Keratinocyte (primary cell): ENCODE measurements around the gene SSBP2.

ENCODE experiments used
- EZH2 ChIP-seq: IDR thresholded peaks from one replicate; pipeline ENCODE4 v1.6.1; 2012; ENCODE audit warnings: inconsistent platforms, mild to moderate bottlenecking, low read length, moderate library complexity
- TF ChIP-seq, protein P1 (sequence below), 3 experiments: IDR thresholded peaks in 1 of 3; conservative IDR thresholded peaks in 1 of 3; optimal IDR thresholded peaks in 1 of 3; 2 replicates in 2 of 3; 3 replicates in 1 of 3; pipeline versions ENCODE3 to v1.5.1; 2011; ENCODE audit warnings: low read length in 3 of 3, mild to moderate bottlenecking in 3 of 3, moderate library complexity in 2 of 3, control low read depth in 1 of 3, inconsistent platforms in 1 of 3; ENCODE audit not compliant: insufficient read depth in 2 of 3; ENCODE audit errors: extremely low read depth in 1 of 3

DNA sequence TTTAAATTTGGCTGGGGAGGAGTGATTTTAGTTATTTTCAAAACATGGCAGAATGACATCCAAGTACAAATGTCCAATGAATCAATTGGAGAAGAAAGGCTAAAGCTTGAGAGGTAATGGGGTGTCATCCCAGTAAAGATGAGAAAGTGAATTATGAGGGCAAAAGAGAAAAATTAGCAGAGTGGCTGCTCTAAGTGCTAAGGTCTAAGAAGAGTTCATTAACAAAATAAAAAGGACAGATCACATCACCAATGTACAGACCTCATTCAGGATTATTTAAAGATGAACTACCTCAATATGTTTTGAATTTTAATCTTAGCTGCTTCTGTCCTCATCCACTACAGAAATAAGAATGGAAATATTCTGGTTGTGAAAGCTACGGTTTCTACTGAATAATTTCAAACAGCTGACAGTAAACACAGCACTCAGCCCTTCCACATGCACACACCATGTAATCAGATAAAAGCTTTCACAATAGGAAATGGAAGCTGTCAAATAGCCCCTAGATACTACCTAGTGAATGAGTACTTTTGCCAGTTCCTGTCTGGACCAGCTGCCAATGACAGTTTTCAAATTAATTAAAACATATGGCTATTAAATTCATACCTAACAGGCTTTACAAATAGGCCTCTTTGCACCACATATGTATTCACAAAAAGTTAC is 171.5 kb downstream of the SSBP2 start:
- TF ChIP-seq, protein P1, sequence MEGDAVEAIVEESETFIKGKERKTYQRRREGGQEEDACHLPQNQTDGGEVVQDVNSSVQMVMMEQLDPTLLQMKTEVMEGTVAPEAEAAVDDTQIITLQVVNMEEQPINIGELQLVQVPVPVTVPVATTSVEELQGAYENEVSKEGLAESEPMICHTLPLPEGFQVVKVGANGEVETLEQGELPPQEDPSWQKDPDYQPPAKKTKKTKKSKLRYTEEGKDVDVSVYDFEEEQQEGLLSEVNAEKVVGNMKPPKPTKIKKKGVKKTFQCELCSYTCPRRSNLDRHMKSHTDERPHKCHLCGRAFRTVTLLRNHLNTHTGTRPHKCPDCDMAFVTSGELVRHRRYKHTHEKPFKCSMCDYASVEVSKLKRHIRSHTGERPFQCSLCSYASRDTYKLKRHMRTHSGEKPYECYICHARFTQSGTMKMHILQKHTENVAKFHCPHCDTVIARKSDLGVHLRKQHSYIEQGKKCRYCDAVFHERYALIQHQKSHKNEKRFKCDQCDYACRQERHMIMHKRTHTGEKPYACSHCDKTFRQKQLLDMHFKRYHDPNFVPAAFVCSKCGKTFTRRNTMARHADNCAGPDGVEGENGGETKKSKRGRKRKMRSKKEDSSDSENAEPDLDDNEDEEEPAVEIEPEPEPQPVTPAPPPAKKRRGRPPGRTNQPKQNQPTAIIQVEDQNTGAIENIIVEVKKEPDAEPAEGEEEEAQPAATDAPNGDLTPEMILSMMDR (optimal IDR thresholded peaks at IDR 0.05 in 1 of 3, IDR thresholded peaks at IDR 0.05 in 1 of 3, conservative IDR thresholded peaks at IDR 0.05 in 1 of 3; ENCODE audit: extremely low read depth in 1 of 3, insufficient read depth in 2 of 3, low read length in 3 of 3), result no peak
- TF ChIP-seq EZH2, result no peak
